Erythroblast (primary cell): Measurements from ENCODE around the gene MKI67.

Source experiments
- GATA1 ChIP-seq: IDR thresholded peaks from 2 replicates; pipeline ENCODE4 v1.6.1; 2011; ENCODE audit warnings: low read depth, mild to moderate bottlenecking, control low read depth, low read length, moderate library complexity
- POLR2A ChIP-seq: IDR thresholded peaks from 2 replicates; pipeline ENCODE4 v1.6.1; 2011; ENCODE audit warnings: mild to moderate bottlenecking, low read length

DNA sequence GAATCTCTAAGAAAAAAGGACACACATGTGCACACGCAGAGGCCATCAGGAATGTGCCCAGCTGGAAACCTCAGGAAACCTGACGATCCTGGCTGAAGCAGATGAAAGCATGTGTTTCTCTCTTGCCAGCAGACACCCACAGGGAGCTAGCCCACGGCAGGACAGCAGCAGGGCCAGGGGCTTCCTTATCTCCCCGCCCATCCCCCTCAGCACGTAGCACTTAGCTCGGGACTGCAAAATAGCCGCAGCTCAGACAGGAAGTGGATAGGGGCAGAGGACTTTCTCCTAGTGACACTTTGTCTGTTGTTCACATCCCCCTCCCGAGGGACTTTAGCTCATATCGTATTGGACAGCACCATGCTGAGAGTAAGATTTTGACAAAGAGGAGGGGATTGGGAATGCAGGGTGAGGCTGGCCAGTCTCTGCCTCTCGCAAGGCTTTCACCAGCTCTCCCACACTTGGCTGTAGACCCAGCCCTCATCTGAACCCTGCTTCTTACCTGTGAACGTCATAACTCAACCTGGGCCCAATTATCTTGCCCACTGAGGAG, 63.8 kb downstream of the MKI67 start:
- TF ChIP-seq POLR2A = no peak
- TF ChIP-seq GATA1 = no peak
